Measurements from ENCODE around the gene PM20D1. TPM values are rescaled to one million over a fixed set of nuclear protein-coding genes. Genes with fewer than 3 reads are reported as not detected.

Gene PM20D1
- total and polyA plus RNA-seq, 10 of the 15 experiments (the other 5 are each of a cell fraction or from before 2014, with no cell fraction given): not detected

DNA sequence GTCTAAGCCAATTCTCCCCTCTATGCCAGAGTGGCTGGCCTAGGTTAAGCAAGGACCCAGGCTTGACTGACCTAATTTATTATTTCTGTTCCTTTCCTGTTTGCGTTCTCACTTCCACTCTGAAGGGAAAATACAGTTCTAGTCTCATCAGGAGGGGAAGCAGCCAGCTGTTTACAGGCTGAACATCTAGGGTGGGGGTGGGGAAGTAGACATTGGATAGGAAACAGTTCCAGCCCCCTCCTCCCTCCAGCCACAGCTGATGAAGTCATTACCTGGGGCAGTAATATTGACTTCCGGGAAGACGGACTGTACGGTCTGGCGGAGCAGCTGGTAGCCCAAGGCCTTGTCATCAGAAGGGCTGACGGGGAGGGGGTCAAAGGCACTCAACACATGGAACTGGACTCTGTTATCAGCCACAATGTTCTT, 17.6 kb downstream of the PM20D1 start:
- H3K27ac ChIP-seq (ENCODE audit: control insufficient read depth, insufficient read depth): no peak overlapping the region
- no peak overlapping the region for H3K4me2 ChIP-seq (ENCODE audit: control insufficient read depth, insufficient read depth)
- no peaks in the 10 kb centered on the region for H3K36me3 ChIP-seq (ENCODE audit: control insufficient read depth in 2 of 2, insufficient read depth in 2 of 2, low read length in 1 of 2)
- no TSS peak for BruUV-seq (replicated peaks)
- no peak overlapping the region for H3K9ac ChIP-seq (ENCODE audit: control insufficient read depth, insufficient read depth, low read length)
- RAD21 ChIA-PET (ENCODE audit: unreplicated experiment): interaction anchor here (0.6 kb wide), 1 partner anchor 198 kb away, joined by 4 read pairs; no protein-coding TSS in a partner anchor
- ATAC-seq (no peak), FAIRE-seq (no peak), DNase-seq (ENCODE audit: low read depth, low spot score) (no peak)
- POLR2A ChIA-PET: no interaction called here
- H3K9me3 ChIP-seq (replicated peaks; ENCODE audit: control insufficient read depth, insufficient read depth, low read length): no peaks in the 10 kb centered on the region
- 61% methylated on average over 6 of the region's 6 CpGs for WGBS (ENCODE audit: insufficient coverage, insufficient replicate concordance, low lambda C conversion rate, missing lambda C conversion rate)
- H4K20me1 ChIP-seq (ENCODE audit: control insufficient read depth, insufficient read depth): no peaks in the 10 kb centered on the region
- intact Hi-C loops (cut with micrococcal nuclease; ENCODE audit: unreplicated experiment) (no loop called here), in situ Hi-C loops (cut with MboI) (no loop called here)
- SMC1A ChIA-PET (ENCODE audit: uncharacterized antibody, unreplicated experiment): no interaction called here
- H3K4me1 ChIP-seq (ENCODE audit: control insufficient read depth, insufficient read depth, low read length): no peaks in the 10 kb centered on the region
- H3K27me3 ChIP-seq (replicated peaks in 1 of 2; ENCODE audit: control insufficient read depth in 2 of 2, insufficient read depth in 2 of 2, low read length in 1 of 2): peaks cover 0 to 6% of the 10 kb centered on the region in 2 experiments; a peak in 3 of 4 replicates
- TF ChIP-seq SPI1 (IDR thresholded peaks at IDR 0.05; ENCODE audit: borderline replicate concordance, insufficient read depth, low read depth, low read length) (0 out of 2 replicates have a peak, but pooled peaks have one; percentile 3), NFYB (IDR thresholded peaks at IDR 0.05; ENCODE audit: insufficient read depth, low read depth, low read length) (no peak)
- CTCF ChIA-PET: no interaction called here
- no peaks in the 10 kb centered on the region for H3K79me2 ChIP-seq (ENCODE audit: control insufficient read depth, insufficient read depth, low read length)
- H2AFZ ChIP-seq (ENCODE audit: control insufficient read depth, low read depth, low read length): no peak overlapping the region
- no peak overlapping the region for H3K4me3 ChIP-seq

DNA sequence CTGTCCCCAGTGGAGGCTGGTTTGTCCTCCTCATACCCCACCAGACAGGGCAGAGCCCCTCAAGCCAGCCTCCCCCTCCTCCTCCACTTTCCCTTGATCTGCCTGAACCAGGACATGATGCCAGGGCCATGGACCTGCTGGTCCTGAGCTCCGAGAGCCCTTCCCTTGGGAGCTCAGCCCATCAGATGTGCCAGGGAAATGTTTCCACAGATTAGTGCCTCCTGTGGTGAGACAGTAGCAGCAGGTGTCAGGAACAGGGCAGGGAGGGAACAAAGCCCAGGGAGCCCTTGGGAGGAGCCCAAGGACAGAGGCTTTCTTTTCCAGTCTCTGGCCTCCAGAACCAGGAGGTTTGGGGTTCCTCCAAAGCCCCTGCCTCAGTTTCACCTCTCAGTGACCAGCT, 22.3 kb downstream of the PM20D1 start:
- H3K27me3 ChIP-seq (replicated peaks in 1 of 2; ENCODE audit: control insufficient read depth in 2 of 2, insufficient read depth in 2 of 2, low read length in 1 of 2): peaks cover 0 to 6% of the 10 kb centered on the region in 2 experiments; a peak in 3 of 4 replicates
- TF ChIP-seq ZNF207 (IDR thresholded peaks at IDR 0.05; ENCODE audit: borderline replicate concordance): no peak
- TF ChIP-seq, protein P1, sequence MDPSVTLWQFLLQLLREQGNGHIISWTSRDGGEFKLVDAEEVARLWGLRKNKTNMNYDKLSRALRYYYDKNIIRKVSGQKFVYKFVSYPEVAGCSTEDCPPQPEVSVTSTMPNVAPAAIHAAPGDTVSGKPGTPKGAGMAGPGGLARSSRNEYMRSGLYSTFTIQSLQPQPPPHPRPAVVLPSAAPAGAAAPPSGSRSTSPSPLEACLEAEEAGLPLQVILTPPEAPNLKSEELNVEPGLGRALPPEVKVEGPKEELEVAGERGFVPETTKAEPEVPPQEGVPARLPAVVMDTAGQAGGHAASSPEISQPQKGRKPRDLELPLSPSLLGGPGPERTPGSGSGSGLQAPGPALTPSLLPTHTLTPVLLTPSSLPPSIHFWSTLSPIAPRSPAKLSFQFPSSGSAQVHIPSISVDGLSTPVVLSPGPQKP (IDR thresholded peaks at IDR 0.05; ENCODE audit: low read depth, low read length): no peak
- TF ChIP-seq ZNF274 (IDR thresholded peaks at IDR 0.05; ENCODE audit: insufficient read depth, insufficient read length): no peak
- no peak for TF ChIP-seq IRF4 (IDR thresholded peaks at IDR 0.05; ENCODE audit: low read depth, low read length)
- TF ChIP-seq MTA3 (IDR thresholded peaks at IDR 0.05; ENCODE audit: borderline replicate concordance, low read length): no peak
- H3K9ac ChIP-seq (ENCODE audit: control insufficient read depth, insufficient read depth, low read length): no peak overlapping the region
- no peaks in the 10 kb centered on the region for H3K36me3 ChIP-seq (ENCODE audit: control insufficient read depth in 2 of 2, insufficient read depth in 2 of 2, low read length in 1 of 2)
- SMC1A ChIA-PET (ENCODE audit: uncharacterized antibody, unreplicated experiment): interaction anchor here (0.7 to 1.3 kb wide), 3 partner anchors 10 to 33 kb away, joined by 3 to 5 read pairs (median 5); no protein-coding TSS in a partner anchor
- no peaks in the 10 kb centered on the region for H3K79me2 ChIP-seq (ENCODE audit: control insufficient read depth, insufficient read depth, low read length)
- no peak overlapping the region for H2AFZ ChIP-seq (ENCODE audit: control insufficient read depth, low read depth, low read length)
- BruUV-seq (replicated peaks): no TSS peak
- in situ Hi-C loops (cut with MboI): no loop called here
- CTCF ChIA-PET: interaction anchor here (1.1 to 3.6 kb wide), 5 partner anchors 35 to 150 kb away, joined by 3 to 17 read pairs (median 4); no protein-coding TSS in a partner anchor
- peaks cover 5% of the 10 kb centered on the region; the same call in 2 of the 3 replicates for H3K9me3 ChIP-seq (replicated peaks; ENCODE audit: control insufficient read depth, insufficient read depth, low read length)
- no peak overlapping the region for H3K4me3 ChIP-seq
- H3K27ac ChIP-seq (ENCODE audit: control insufficient read depth, insufficient read depth): no peak overlapping the region
- RAD21 ChIA-PET (ENCODE audit: unreplicated experiment): interaction anchor here (1.2 to 1.3 kb wide), 2 partner anchors 135 to 222 kb away, joined by 3 to 4 read pairs; no protein-coding TSS in a partner anchor
- 8% methylated on average over 1 of the region's 1 CpG for WGBS (ENCODE audit: insufficient coverage, insufficient replicate concordance, low lambda C conversion rate, missing lambda C conversion rate)
- intact Hi-C loops (cut with micrococcal nuclease; ENCODE audit: unreplicated experiment): no loop called here
- DNase-seq (ENCODE audit: low read depth, low spot score): no peak
- POLR2A ChIA-PET: interaction anchor here (0.5 kb wide), 1 partner anchor 110 kb away, joined by 3 read pairs; no protein-coding TSS in a partner anchor
- no peak for ATAC-seq
- H3K4me1 ChIP-seq (ENCODE audit: control insufficient read depth, insufficient read depth, low read length): no peaks in the 10 kb centered on the region; the same call in 1 of the 2 replicates
- no peak overlapping the region for H3K4me2 ChIP-seq (ENCODE audit: control insufficient read depth, insufficient read depth)
- no peak for FAIRE-seq
- no peaks in the 10 kb centered on the region for H4K20me1 ChIP-seq (ENCODE audit: control insufficient read depth, insufficient read depth)
